ENCODE measurements around the gene FAM53B. TPM values are rescaled to one million over a fixed set of nuclear protein-coding genes. Genes with fewer than 3 reads are reported as not detected.
A peak's percentile ranks its signal among the peaks of the same experiment; 100 is the strongest.

FAM53B gene
- total RNA-seq, 1 donor = 12.7 TPM

- DNase-seq (ENCODE audit: insufficient read length, low spot score, missing footprints) = peak; percentile 88
Observed at GRCh38 chr10:124722798-124723783, 21.1 kb downstream of the FAM53B start.

DNA sequence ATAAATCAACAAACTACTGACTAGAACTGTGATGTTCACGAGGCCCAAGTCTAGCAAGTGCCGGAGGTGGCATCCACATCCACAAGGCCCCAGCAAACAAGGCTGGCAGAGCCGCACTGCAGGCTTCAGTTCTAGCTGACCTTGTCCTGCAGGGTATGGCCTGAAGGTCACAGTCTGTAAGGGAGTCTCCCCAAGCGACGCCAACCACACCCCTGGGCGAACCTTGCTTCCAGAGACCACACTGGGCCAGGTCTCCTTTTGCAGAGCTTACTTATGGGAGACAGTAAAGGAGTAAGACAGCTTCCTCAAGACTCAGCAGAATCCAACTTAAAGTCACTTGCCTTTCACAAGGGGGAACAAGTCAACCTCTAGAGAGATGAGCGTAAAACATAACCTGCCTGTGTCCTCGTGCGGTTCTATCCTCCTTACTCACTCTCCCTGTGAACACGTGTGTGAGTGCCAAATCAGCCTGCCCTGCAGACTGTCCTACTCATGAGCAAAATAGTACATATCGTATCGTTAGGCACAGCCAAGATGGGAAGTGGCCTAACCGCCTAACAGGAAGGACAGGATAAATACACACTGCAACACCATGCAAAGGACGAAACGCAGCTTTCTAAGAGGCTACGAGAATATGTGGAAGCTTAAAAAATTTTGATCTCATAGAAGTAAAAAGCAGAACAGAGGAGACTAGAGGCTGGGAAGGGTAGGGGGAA lies 22.7 kb downstream of the FAM53B start:
- no peak overlapping the region for H3K27ac ChIP-seq (ENCODE audit: low read depth, low read length)
- H3K79me2 ChIP-seq (ENCODE audit: insufficient read depth, low read length) = peaks cover 22% of the 10 kb centered on the region
- no peak overlapping the region for H3K4me3 ChIP-seq (ENCODE audit: insufficient read depth, low read length)
- H3K4me2 ChIP-seq (ENCODE audit: insufficient read depth, low read length) = no peak overlapping the region
- H3K4me1 ChIP-seq (ENCODE audit: insufficient read depth, low read length) = peaks cover 22% of the 10 kb centered on the region
- peak; percentile 69 for DNase-seq (ENCODE audit: insufficient read length, low spot score, missing footprints)
- H4K20me1 ChIP-seq (ENCODE audit: insufficient read depth, low read length) = peaks cover 17% of the 10 kb centered on the region
- no peak overlapping the region for H2AFZ ChIP-seq (ENCODE audit: low read length)
- TF ChIP-seq, protein P1, sequence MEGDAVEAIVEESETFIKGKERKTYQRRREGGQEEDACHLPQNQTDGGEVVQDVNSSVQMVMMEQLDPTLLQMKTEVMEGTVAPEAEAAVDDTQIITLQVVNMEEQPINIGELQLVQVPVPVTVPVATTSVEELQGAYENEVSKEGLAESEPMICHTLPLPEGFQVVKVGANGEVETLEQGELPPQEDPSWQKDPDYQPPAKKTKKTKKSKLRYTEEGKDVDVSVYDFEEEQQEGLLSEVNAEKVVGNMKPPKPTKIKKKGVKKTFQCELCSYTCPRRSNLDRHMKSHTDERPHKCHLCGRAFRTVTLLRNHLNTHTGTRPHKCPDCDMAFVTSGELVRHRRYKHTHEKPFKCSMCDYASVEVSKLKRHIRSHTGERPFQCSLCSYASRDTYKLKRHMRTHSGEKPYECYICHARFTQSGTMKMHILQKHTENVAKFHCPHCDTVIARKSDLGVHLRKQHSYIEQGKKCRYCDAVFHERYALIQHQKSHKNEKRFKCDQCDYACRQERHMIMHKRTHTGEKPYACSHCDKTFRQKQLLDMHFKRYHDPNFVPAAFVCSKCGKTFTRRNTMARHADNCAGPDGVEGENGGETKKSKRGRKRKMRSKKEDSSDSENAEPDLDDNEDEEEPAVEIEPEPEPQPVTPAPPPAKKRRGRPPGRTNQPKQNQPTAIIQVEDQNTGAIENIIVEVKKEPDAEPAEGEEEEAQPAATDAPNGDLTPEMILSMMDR (IDR thresholded peaks at IDR 0.05; ENCODE audit: extremely low read depth, low read depth, low read length) = no peak
- H3K9me3 ChIP-seq (ENCODE audit: low read depth, low read length) = no peaks in the 10 kb centered on the region
- no peaks in the 10 kb centered on the region for H3K36me3 ChIP-seq (ENCODE audit: insufficient read depth, low read length)
- H3K27me3 ChIP-seq (ENCODE audit: insufficient read depth, low read length) = no peaks in the 10 kb centered on the region

More at GRCh38 chr10:124722798-124723783, 21.1 kb downstream of the FAM53B start:
- Histone ChIP-seq H3K4me1 (ENCODE audit: insufficient read depth, low read length) (peaks cover 19% of the 10 kb centered on the region), H3K27me3 (ENCODE audit: insufficient read depth, low read length) (no peaks in the 10 kb centered on the region), H3K9me3 (ENCODE audit: low read depth, low read length) (no peaks in the 10 kb centered on the region), H4K20me1 (ENCODE audit: insufficient read depth, low read length) (peaks cover 10% of the 10 kb centered on the region), H3K4me3 (ENCODE audit: insufficient read depth, low read length) (no peak overlapping the region), H3K79me2 (ENCODE audit: insufficient read depth, low read length) (peaks cover 17% of the 10 kb centered on the region), H3K36me3 (ENCODE audit: insufficient read depth, low read length) (no peaks in the 10 kb centered on the region), H2AFZ (ENCODE audit: low read length) (no peak overlapping the region), H3K27ac (ENCODE audit: low read depth, low read length) (no peak overlapping the region), H3K4me2 (ENCODE audit: insufficient read depth, low read length) (no peak overlapping the region)
- TF ChIP-seq, protein P1 (IDR thresholded peaks at IDR 0.05; ENCODE audit: extremely low read depth, low read depth, low read length) = no peak

DNA sequence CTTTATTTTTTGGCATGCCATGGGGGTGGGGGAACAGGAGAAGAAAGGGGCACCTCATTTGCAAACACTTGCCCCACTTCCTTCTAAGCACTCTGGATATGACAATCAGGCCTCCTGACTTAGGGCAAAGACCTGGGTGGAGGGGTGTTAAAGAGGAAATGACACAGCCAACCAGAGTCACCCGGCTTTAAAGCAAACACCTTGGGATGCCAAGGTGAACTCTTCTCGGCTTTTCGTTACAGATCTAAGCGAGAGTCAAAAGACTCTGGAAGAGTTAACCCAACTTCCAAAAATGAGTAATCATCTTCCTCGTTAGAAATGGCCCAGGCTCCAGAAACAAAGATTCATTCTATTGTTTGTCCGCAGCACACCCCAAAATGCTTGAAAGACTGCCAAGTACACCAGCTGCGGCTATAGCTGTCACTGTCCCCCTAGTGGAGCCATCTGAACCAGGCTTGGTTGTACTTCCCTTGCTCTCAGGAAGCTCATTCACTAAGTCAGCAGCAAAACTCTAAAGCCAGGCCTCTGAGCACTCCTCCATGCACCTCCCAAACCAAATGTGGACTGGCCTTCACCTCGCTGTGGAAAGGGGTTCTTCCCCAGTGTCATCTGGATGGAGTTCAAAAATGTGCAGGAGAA lies 24.8 kb downstream of the FAM53B start:
- Histone ChIP-seq H3K79me2 (ENCODE audit: insufficient read depth, low read length) (peaks cover 17% of the 10 kb centered on the region), H3K27ac (ENCODE audit: low read depth, low read length) (no peak overlapping the region), H3K27me3 (ENCODE audit: insufficient read depth, low read length) (no peaks in the 10 kb centered on the region), H4K20me1 (ENCODE audit: insufficient read depth, low read length) (peaks cover 22% of the 10 kb centered on the region), H3K36me3 (ENCODE audit: insufficient read depth, low read length) (no peaks in the 10 kb centered on the region), H3K4me3 (ENCODE audit: insufficient read depth, low read length) (no peak overlapping the region), H3K4me1 (ENCODE audit: insufficient read depth, low read length) (peaks cover 22% of the 10 kb centered on the region), H3K9me3 (ENCODE audit: low read depth, low read length) (no peaks in the 10 kb centered on the region), H3K4me2 (ENCODE audit: insufficient read depth, low read length) (no peak overlapping the region), H2AFZ (ENCODE audit: low read length) (no peak overlapping the region)
- TF ChIP-seq, protein P1 (IDR thresholded peaks at IDR 0.05; ENCODE audit: extremely low read depth, low read depth, low read length) = peak; percentile 44
- DNase-seq (ENCODE audit: insufficient read length, low spot score, missing footprints) = peak; percentile 91
